ENCODE results near the gene TACR1. TPM values are rescaled to one million over a fixed set of nuclear protein-coding genes. Genes with fewer than 3 reads are reported as not detected.

The TACR1 gene
- total and polyA plus RNA-seq, 3 experiments from 2014 or later = not detected

DNA sequence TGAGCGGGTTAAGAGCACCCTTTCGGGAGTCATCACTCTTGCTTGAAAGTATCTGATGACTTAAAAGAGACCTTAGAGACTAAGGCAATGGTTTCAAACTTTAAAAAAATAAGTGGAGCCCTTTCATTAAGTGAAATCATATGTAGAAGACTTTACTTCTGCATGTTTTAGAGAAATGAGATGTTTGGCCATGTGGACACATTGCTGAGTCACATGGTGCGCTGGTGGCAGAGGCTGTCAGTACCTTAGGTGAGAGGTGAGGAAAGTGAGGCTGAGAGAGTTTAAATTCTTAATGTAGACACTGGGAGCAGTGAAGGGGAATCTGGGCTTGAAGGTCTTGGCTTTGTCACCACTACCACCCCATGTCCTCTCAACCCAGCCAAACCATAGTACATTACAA lies 109.8 kb downstream of the TACR1 start:
- H3K36me3 Mint-ChIP-seq = peaks cover 0 to 35% (median 1%) of the 10 kb centered on the region in 3 donors
- Histone ChIP-seq H3K36me3 (ENCODE audit: insufficient read depth, low read length) (no peaks in the 10 kb centered on the region), H3K27me3 (ENCODE audit: insufficient read depth, low read length, poor library complexity, severe bottlenecking) (no peaks in the 10 kb centered on the region), H3K27ac (ENCODE audit: low read depth, low read length) (no peak overlapping the region), H3K4me1 (ENCODE audit: insufficient read depth, low read length) (no peaks in the 10 kb centered on the region), H3K4me3 (ENCODE audit: low read length) (no peak overlapping the region), H3K9me3 (ENCODE audit: low read length) (no peaks in the 10 kb centered on the region)
- peaks cover 3% of the 10 kb centered on the region in 2 donors for H3K27me3 Mint-ChIP-seq
- no peak overlapping the region for H3K27ac Mint-ChIP-seq
- no peak for DNase-seq
- no peak overlapping the region for H3K4me3 Mint-ChIP-seq
- peaks cover 0 to 1% (median 0%) of the 10 kb centered on the region in 3 donors for H3K4me1 Mint-ChIP-seq
- ChIA-PET CTCF (interaction anchor here (0.8 kb wide), 1 partner anchor 25 kb away, joined by 5 read pairs; no protein-coding TSS in a partner anchor), POLR2A (no interaction called here)
- peaks cover 0 to 2% (median 0%) of the 10 kb centered on the region in 5 donors for H3K9me3 Mint-ChIP-seq

DNA sequence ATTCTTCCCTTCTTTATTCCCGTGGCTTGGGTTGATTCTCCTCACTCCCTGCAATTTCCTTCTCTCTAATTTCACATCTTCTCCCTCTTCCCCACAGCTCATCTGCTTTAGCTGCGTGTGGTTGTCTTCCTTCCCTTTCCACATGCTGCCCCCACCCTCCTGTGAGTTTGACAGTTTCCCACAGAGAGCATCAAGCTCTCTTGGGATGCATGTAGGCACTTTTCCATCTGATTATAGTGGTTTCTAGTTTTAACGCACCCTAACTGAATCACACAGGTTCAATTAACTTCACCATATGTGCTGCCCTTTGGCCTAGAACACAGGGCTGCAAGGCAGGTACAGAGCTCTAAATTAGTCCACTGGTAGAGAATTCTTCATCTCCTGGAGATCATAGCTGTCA lies 110.5 kb downstream of the TACR1 start:
- Mint-ChIP-seq H3K36me3 (peaks cover 0 to 33% (median 1%) of the 10 kb centered on the region in 3 donors), H3K27me3 (peaks cover 1 to 3% of the 10 kb centered on the region in 2 donors), H3K9me3 (peaks cover 0 to 2% (median 0%) of the 10 kb centered on the region in 5 donors), H3K4me3 (no peak overlapping the region), H3K4me1 (no peaks in the 10 kb centered on the region), H3K27ac (no peak overlapping the region)
- no peaks in the 10 kb centered on the region for H3K9me3 ChIP-seq (ENCODE audit: low read length)
- H3K27ac ChIP-seq (ENCODE audit: low read depth, low read length) = no peak overlapping the region
- ChIA-PET POLR2A (no interaction called here), CTCF (interaction anchor here (0.8 kb wide), 1 partner anchor 24 kb away, joined by 5 read pairs; no protein-coding TSS in a partner anchor)
- H3K4me1 ChIP-seq (ENCODE audit: insufficient read depth, low read length) = no peaks in the 10 kb centered on the region
- H3K36me3 ChIP-seq (ENCODE audit: insufficient read depth, low read length) = no peaks in the 10 kb centered on the region
- no peak overlapping the region for H3K4me3 ChIP-seq (ENCODE audit: low read length)
- no peaks in the 10 kb centered on the region for H3K27me3 ChIP-seq (ENCODE audit: insufficient read depth, low read length, poor library complexity, severe bottlenecking)
- DNase-seq = no peak

DNA sequence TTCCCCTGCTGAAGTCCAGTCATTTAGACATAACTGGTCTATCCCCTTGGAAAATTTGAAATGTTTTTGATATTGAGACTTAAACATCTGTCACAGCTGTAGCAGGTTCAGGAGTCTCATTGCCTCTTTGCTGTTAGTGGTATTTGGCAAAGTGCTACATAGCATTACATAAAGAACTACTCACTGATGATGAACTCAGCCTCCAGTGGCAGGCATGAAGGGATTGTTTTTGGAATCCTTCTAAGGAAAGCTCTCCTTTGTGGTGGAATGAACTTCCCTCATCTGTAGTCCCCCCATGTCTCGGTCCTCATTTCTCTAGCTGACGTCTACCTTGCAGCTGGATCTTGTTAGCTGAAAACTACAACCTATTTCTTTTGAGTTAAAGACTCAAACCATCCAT lies 111.6 kb downstream of the TACR1 start:
- CTCF ChIA-PET = no interaction called here
- no peak overlapping the region for H3K27ac Mint-ChIP-seq

DNA sequence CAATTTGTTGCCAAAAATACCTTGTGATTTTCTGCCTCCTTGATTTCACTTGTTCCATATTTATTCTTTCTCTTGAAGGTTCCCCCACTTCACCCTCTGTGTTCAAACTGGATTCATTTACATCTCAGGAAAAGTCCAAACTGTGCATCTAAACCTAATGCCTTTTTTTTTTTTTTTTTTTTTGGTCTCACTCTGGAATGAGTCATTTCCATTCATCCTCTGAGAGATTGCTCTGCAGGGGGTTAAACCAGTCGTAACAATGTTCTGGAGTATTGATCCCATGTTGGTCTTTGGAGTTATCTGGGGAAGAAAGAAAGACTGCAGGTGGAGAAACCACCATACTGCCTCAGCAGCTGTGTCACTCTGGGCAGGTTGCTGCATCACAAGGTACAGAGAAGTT lies 119.7 kb downstream of the TACR1 start:
- Mint-ChIP-seq H3K9me3 (peaks cover 0 to 4% (median 0%) of the 10 kb centered on the region in 5 donors), H3K4me1 (no peaks in the 10 kb centered on the region), H3K36me3 (peaks cover 0 to 12% (median 0%) of the 10 kb centered on the region in 3 donors), H3K4me3 (no peak overlapping the region), H3K27me3 (peaks cover 0 to 2% of the 10 kb centered on the region in 2 donors), H3K27ac (no peak overlapping the region)
- CTCF ChIA-PET = no interaction called here
- H3K36me3 ChIP-seq (ENCODE audit: insufficient read depth, low read length) = no peaks in the 10 kb centered on the region
- no peak overlapping the region for H3K4me3 ChIP-seq (ENCODE audit: low read length)
- no peak overlapping the region for H3K27ac ChIP-seq (ENCODE audit: low read depth, low read length)
- no peaks in the 10 kb centered on the region for H3K9me3 ChIP-seq (ENCODE audit: low read length)
- no peaks in the 10 kb centered on the region for H3K27me3 ChIP-seq (ENCODE audit: insufficient read depth, low read length, poor library complexity, severe bottlenecking)
- no peak for DNase-seq
- POLR2A ChIA-PET = no interaction called here
- H3K4me1 ChIP-seq (ENCODE audit: insufficient read depth, low read length) = no peaks in the 10 kb centered on the region

More for the DNA sequence above, 111.6 kb downstream of the TACR1 start:
- no peaks in the 10 kb centered on the region for H3K27me3 ChIP-seq (ENCODE audit: insufficient read depth, low read length, poor library complexity, severe bottlenecking)
- no peak overlapping the region for H3K27ac ChIP-seq (ENCODE audit: low read depth, low read length)
- Mint-ChIP-seq H3K4me3 (no peak overlapping the region), H3K9me3 (peaks cover 0 to 2% (median 0%) of the 10 kb centered on the region in 5 donors), H3K4me1 (no peaks in the 10 kb centered on the region), H3K36me3 (peaks cover 0 to 33% (median 1%) of the 10 kb centered on the region in 3 donors), H3K27me3 (peaks cover 1 to 3% of the 10 kb centered on the region in 2 donors)
- no peaks in the 10 kb centered on the region for H3K4me1 ChIP-seq (ENCODE audit: insufficient read depth, low read length)
- no peaks in the 10 kb centered on the region for H3K36me3 ChIP-seq (ENCODE audit: insufficient read depth, low read length)
- no peaks in the 10 kb centered on the region for H3K9me3 ChIP-seq (ENCODE audit: low read length)
- POLR2A ChIA-PET = no interaction called here
- no peak for DNase-seq
- H3K4me3 ChIP-seq (ENCODE audit: low read length) = no peak overlapping the region

DNA sequence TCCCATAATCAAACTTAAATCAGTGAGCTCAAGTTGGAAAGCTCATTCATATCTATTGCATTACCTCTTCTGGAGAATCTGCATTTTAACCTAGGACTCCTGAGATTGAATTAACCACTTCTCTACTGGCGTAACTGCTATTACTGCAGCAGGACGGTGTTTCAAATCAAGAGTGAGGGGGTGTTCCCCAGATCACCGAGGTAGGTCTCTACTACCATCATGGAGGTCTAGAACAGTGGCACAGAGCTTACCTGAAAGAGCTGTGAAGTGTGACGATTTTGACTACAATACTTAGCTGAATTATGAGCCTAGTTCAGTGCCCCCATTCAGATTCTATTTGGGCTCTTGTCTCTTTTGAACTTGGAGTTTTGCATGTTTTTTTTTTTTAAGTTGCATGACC lies 121.4 kb downstream of the TACR1 start:
- Histone ChIP-seq H3K27me3 (ENCODE audit: insufficient read depth, low read length, poor library complexity, severe bottlenecking) (no peaks in the 10 kb centered on the region), H3K27ac (ENCODE audit: low read depth, low read length) (no peak overlapping the region), H3K36me3 (ENCODE audit: insufficient read depth, low read length) (no peaks in the 10 kb centered on the region), H3K9me3 (ENCODE audit: low read length) (no peaks in the 10 kb centered on the region), H3K4me3 (ENCODE audit: low read length) (no peak overlapping the region), H3K4me1 (ENCODE audit: insufficient read depth, low read length) (no peaks in the 10 kb centered on the region)
- POLR2A ChIA-PET = no interaction called here
- no peak for DNase-seq
- Mint-ChIP-seq H3K27ac (no peak overlapping the region), H3K4me1 (no peaks in the 10 kb centered on the region), H3K4me3 (no peak overlapping the region), H3K27me3 (peaks cover 0 to 2% of the 10 kb centered on the region in 2 donors), H3K9me3 (peaks cover 0 to 4% (median 0%) of the 10 kb centered on the region in 5 donors), H3K36me3 (peaks cover 0 to 11% (median 0%) of the 10 kb centered on the region in 3 donors)
- CTCF ChIA-PET = interaction anchor here (5.1 kb wide), 1 partner anchor 12 kb away, joined by 22 read pairs; no protein-coding TSS in a partner anchor

DNA sequence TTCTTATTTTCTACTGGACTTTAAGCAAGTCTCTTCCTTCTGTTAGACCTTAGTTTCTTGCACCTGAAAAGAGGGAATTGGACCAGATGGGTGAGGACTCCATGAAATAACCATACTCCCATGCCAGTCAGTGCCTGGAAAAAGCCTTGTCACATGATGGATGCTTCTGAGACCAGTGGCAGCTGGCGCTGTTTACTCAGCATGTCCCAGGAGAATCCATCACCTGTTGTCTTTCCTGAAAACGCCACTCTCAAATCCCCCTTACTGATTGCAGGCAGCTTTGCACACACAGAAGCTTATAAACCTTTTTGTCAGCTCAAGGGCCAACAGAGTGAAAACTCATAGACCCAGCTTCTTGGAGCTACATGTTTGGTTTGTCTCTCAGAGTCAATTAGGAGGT lies 123.2 kb downstream of the TACR1 start:
- Histone ChIP-seq H3K27ac (ENCODE audit: low read depth, low read length) (no peak overlapping the region), H3K36me3 (ENCODE audit: insufficient read depth, low read length) (no peaks in the 10 kb centered on the region), H3K27me3 (ENCODE audit: insufficient read depth, low read length, poor library complexity, severe bottlenecking) (no peaks in the 10 kb centered on the region), H3K4me3 (ENCODE audit: low read length) (no peak overlapping the region), H3K9me3 (ENCODE audit: low read length) (no peaks in the 10 kb centered on the region), H3K4me1 (ENCODE audit: insufficient read depth, low read length) (no peaks in the 10 kb centered on the region)
- no peak for DNase-seq
- Mint-ChIP-seq H3K27ac (no peak overlapping the region), H3K27me3 (peaks cover 0 to 2% of the 10 kb centered on the region in 2 donors), H3K4me3 (no peak overlapping the region), H3K36me3 (peaks cover 0 to 7% (median 0%) of the 10 kb centered on the region in 3 donors), H3K4me1 (no peaks in the 10 kb centered on the region), H3K9me3 (no peaks in the 10 kb centered on the region)
- ChIA-PET CTCF (interaction anchor here (1.3 to 5.1 kb wide), 2 partner anchors 10 to 16 kb away, joined by 3 to 22 read pairs; no protein-coding TSS in a partner anchor), POLR2A (no interaction called here)

DNA sequence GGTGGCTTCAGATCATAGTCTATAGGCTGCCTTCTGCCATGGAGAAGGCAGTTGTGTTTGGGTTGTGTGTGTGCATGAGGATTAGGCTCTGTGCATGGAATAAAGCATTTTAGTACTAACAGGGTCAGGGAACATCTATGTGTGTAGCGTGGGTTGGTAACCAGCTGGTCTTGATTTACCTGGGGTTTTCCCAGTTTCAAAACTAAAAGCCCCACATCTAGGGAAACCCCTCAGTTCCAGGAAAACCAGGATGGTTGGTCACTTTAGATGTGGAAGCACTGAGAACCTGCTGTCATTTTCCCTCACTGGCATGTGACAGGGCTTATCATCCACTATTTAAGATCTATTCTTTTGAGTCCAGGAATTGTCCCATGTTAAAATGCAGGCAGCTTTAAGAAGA lies 124.6 kb downstream of the TACR1 start:
- Mint-ChIP-seq H3K27ac (no peak overlapping the region), H3K36me3 (no peaks in the 10 kb centered on the region), H3K27me3 (no peaks in the 10 kb centered on the region), H3K4me1 (no peaks in the 10 kb centered on the region), H3K4me3 (no peak overlapping the region), H3K9me3 (no peaks in the 10 kb centered on the region)
- Histone ChIP-seq H3K27ac (ENCODE audit: low read depth, low read length) (no peak overlapping the region), H3K4me3 (ENCODE audit: low read length) (no peak overlapping the region), H3K9me3 (ENCODE audit: low read length) (no peaks in the 10 kb centered on the region), H3K4me1 (ENCODE audit: insufficient read depth, low read length) (no peaks in the 10 kb centered on the region), H3K27me3 (ENCODE audit: insufficient read depth, low read length, poor library complexity, severe bottlenecking) (no peaks in the 10 kb centered on the region), H3K36me3 (ENCODE audit: insufficient read depth, low read length) (no peaks in the 10 kb centered on the region)
- DNase-seq = no peak
- POLR2A ChIA-PET = no interaction called here
- CTCF ChIA-PET = interaction anchor here (5.1 kb wide), 1 partner anchor 9 kb away, joined by 22 read pairs; no protein-coding TSS in a partner anchor

DNA sequence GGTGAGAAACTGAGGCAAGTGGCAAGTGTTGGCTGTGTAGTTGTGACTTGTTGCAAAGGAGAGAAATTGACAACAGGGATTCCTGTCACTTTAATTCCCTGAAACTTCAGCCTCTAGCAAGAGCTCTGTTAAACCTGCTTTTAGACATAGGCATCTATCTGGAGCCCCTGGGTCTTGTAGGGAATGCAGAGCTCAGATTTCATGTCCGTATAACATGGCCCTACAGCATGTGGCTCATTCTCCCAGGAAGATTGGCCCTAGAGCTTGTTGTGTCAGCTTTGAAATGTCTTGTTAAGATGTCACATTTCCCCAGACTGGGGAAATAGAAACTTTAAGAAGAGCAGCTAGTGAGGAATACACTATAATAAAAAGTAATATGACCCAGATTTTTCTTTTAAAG lies 125.1 kb downstream of the TACR1 start:
- Mint-ChIP-seq H3K9me3 (no peaks in the 10 kb centered on the region), H3K27me3 (no peaks in the 10 kb centered on the region), H3K4me3 (no peak overlapping the region), H3K4me1 (no peaks in the 10 kb centered on the region), H3K36me3 (no peaks in the 10 kb centered on the region), H3K27ac (no peak overlapping the region)
- Histone ChIP-seq H3K9me3 (ENCODE audit: low read length) (no peaks in the 10 kb centered on the region), H3K27me3 (ENCODE audit: insufficient read depth, low read length, poor library complexity, severe bottlenecking) (no peaks in the 10 kb centered on the region), H3K36me3 (ENCODE audit: insufficient read depth, low read length) (no peaks in the 10 kb centered on the region), H3K4me3 (ENCODE audit: low read length) (no peak overlapping the region), H3K4me1 (ENCODE audit: insufficient read depth, low read length) (no peaks in the 10 kb centered on the region), H3K27ac (ENCODE audit: low read depth, low read length) (no peak overlapping the region)
- CTCF ChIA-PET = interaction anchor here (5.1 kb wide), 1 partner anchor 8 kb away, joined by 22 read pairs; no protein-coding TSS in a partner anchor
- POLR2A ChIA-PET = no interaction called here
- DNase-seq = no peak

All from CD8-positive, alpha-beta memory T cell (primary cell).